GM23248 (cell line): ENCODE data around the gene SYNPR.

Source experiments
- EZH2 ChIP-seq: fragments of 200-600 bp; sonication (generic); IDR thresholded peaks from 2 replicates; pipeline ENCODE4 v1.6.1; 2018; ENCODE audit warnings: antibody characterized with exemption, mild to moderate bottlenecking; ENCODE audit not compliant: insufficient read depth, poor library complexity, severe bottlenecking
- EZH2phosphoT487 ChIP-seq: fragments of 200-600 bp; sonication (generic); IDR thresholded peaks from 2 replicates; pipeline ENCODE4 v1.6.1; 2018; ENCODE audit warnings: antibody characterized with exemption, moderate library complexity, mild to moderate bottlenecking, low read depth; ENCODE audit not compliant: insufficient read depth

GRCh38 chr3:63303238-63303637 is 25.1 kb downstream of the SYNPR start:
- no peak for TF ChIP-seq EZH2
- no peak for TF ChIP-seq EZH2phosphoT487
